Activated CD8-positive, alpha-beta T cell treated with anti-CD3 and anti-CD28 coated beads for 36 hours (primary cell): ENCODE data around the gene TRIM3. TPM values are rescaled to one million over a fixed set of nuclear protein-coding genes. Genes with fewer than 3 reads are reported as not detected.

Experiments used
- ATAC-seq: fragments of 200-7000 bp; cut with Tn5 transposase; one replicate; pipeline ENCODE4 v1.10.0; 2021; ENCODE audit warnings: mild to moderate bottlenecking, moderate library complexity
- CTCF ChIA-PET: fragments of 350-600 bp; sonication (Branson Sonifier 250); formaldehyde crosslinking; loops from one replicate; lab custom pipeline; 2021; ENCODE audit warnings: antibody characterized with exemption; lab: Charles Lee
- POLR2A ChIA-PET: fragments of 350-600 bp; sonication (Branson Sonifier 250); formaldehyde crosslinking; loops from one replicate; lab custom pipeline; 2021; ENCODE audit warnings: antibody characterized with exemption; lab: Charles Lee
- DNase-seq: peaks from one replicate; pipeline ENCODE4 v3.0.0-alpha.2; 2020
- H3K27ac Mint-ChIP-seq: one replicate; pipeline ENCODE4 v1.8.0; 2021; ENCODE audit warnings: mild to moderate bottlenecking, mixed read lengths
- H3K27me3 Mint-ChIP-seq: one replicate; pipeline ENCODE4 v1.8.0; 2021; ENCODE audit warnings: mixed read lengths
- H3K36me3 Mint-ChIP-seq: one replicate; pipeline ENCODE4 v1.8.0; 2021; ENCODE audit warnings: low read depth, mixed read lengths
- H3K4me1 Mint-ChIP-seq: one replicate; pipeline ENCODE4 v1.8.0; 2021; ENCODE audit warnings: low read depth, mixed read lengths
- H3K4me3 Mint-ChIP-seq: one replicate; pipeline ENCODE4 v1.8.0; 2021; ENCODE audit warnings: mild to moderate bottlenecking, moderate library complexity, mixed read lengths
- H3K9me3 Mint-ChIP-seq: one replicate; pipeline ENCODE4 v1.8.0; 2021; ENCODE audit warnings: mixed read lengths
- CTCF ChIP-seq: fragments of 200-600 bp; IDR thresholded peaks from one replicate; pipeline ENCODE4 v1.8.0; 2022; ENCODE audit warnings: antibody characterized with exemption, mild to moderate bottlenecking
- intact Hi-C: fragments of 100-400 bp; cut with micrococcal nuclease; formaldehyde crosslinking; loops from one replicate; pipeline ENCODE4 v1.10.0; 2022
- total RNA-seq, 2 experiments: library from RNA; stranded (reverse); gene quantifications; one replicate each; pipeline ENCODE4 v1.2.3, GENCODE V29; 2021

Gene TRIM3
- total RNA-seq, 2 experiments from 2014 or later: 4.4 to 5.5 TPM

GRCh38 chr11:6403539-6403938 is 70.2 kb downstream of the TRIM3 start:
- Mint-ChIP-seq H3K9me3 (no peaks in the 10 kb centered on the region), H3K4me1 (peaks cover 79% of the 10 kb centered on the region)

GRCh38 chr11:6402561-6402981 is 71.2 kb downstream of the TRIM3 start:
- ChIA-PET CTCF (interaction anchor here (0.7 to 6.2 kb wide), 12 partner anchors 9 to 281 kb away, joined by 3 to 45 read pairs (median 5); partner anchors contain the start of genes APBB1, MRPL17 and SMPD1), POLR2A (interaction anchor here (0.6 to 6.0 kb wide), 12 partner anchors 9 to 424 kb away, joined by 3 to 42 read pairs (median 6); partner anchors contain the start of genes APBB1, ARFIP2, SMPD1 and TIMM10B)
- Mint-ChIP-seq H3K27ac (peak overlapping the region; percentile 93), H3K36me3 (peaks cover 12% of the 10 kb centered on the region), H3K4me1 (peaks cover 75% of the 10 kb centered on the region), H3K9me3 (no peaks in the 10 kb centered on the region), H3K27me3 (no peaks in the 10 kb centered on the region), H3K4me3 (peak overlapping the region; percentile 50)
- peak; percentile 92 for DNase-seq
- intact Hi-C loops: no loop called here
- no peak for TF ChIP-seq CTCF
- ATAC-seq: peak; percentile 82

More at GRCh38 chr11:6403539-6403938, 70.2 kb downstream of the TRIM3 start:
- CTCF ChIA-PET: interaction anchor here (0.9 to 6.2 kb wide), 9 partner anchors 14 to 102 kb away, joined by 3 to 45 read pairs (median 6); partner anchors contain the start of genes APBB1 and SMPD1
- Mint-ChIP-seq H3K27me3 (no peaks in the 10 kb centered on the region), H3K4me3 (no peak overlapping the region), H3K27ac (peak overlapping the region; percentile 93), H3K36me3 (peaks cover 16% of the 10 kb centered on the region)
- intact Hi-C loops: no loop called here
- DNase-seq: no peak
- POLR2A ChIA-PET: interaction anchor here (0.7 to 6.0 kb wide), 10 partner anchors 8 to 78 kb away, joined by 3 to 42 read pairs (median 8); partner anchors contain the start of genes APBB1, ARFIP2, SMPD1 and TIMM10B
- no peak for ATAC-seq
- no peak for TF ChIP-seq CTCF

- intact Hi-C loops: no loop called here
- DNase-seq (peak; percentile 62), ATAC-seq (peak; percentile 49)
- Mint-ChIP-seq H3K36me3 (peaks cover 11% of the 10 kb centered on the region), H3K4me1 (peaks cover 70% of the 10 kb centered on the region), H3K27ac (peak overlapping the region; percentile 93), H3K27me3 (no peaks in the 10 kb centered on the region), H3K4me3 (peak overlapping the region; percentile 50), H3K9me3 (no peaks in the 10 kb centered on the region)
- no peak for TF ChIP-seq CTCF
- ChIA-PET POLR2A (interaction anchor here (1.0 to 6.0 kb wide), 6 partner anchors 9 to 75 kb away, joined by 3 to 42 read pairs (median 15); partner anchors contain the start of genes APBB1 and SMPD1), CTCF (interaction anchor here (0.7 to 6.2 kb wide), 8 partner anchors 9 to 281 kb away, joined by 3 to 45 read pairs (median 8); partner anchors contain the start of genes APBB1, MRPL17 and SMPD1)
Measured at GRCh38 chr11:6402061-6402470, 71.7 kb downstream of the TRIM3 start.

GRCh38 chr11:6401464-6401863 is 72.3 kb downstream of the TRIM3 start:
- H3K36me3 Mint-ChIP-seq: peaks cover 10% of the 10 kb centered on the region
- no peak overlapping the region for H3K27ac Mint-ChIP-seq
- TF ChIP-seq CTCF: no peak
- ChIA-PET POLR2A (interaction anchor here (1.9 to 6.0 kb wide), 3 partner anchors 10 to 23 kb away, joined by 9 to 42 read pairs (median 13); partner anchors contain the start of gene SMPD1), CTCF (interaction anchor here (1.1 to 6.2 kb wide), 8 partner anchors 8 to 104 kb away, joined by 3 to 45 read pairs (median 8); partner anchors contain the start of genes APBB1 and SMPD1)
- DNase-seq (no peak), ATAC-seq (no peak)
- H3K9me3 Mint-ChIP-seq: no peaks in the 10 kb centered on the region
- no peak overlapping the region for H3K4me3 Mint-ChIP-seq
- intact Hi-C loops: no loop called here
- no peaks in the 10 kb centered on the region for H3K27me3 Mint-ChIP-seq
- peaks cover 65% of the 10 kb centered on the region for H3K4me1 Mint-ChIP-seq
